IMR-90 (cell line): ENCODE results near the gene FAH. TPM values are rescaled to one million over a fixed set of nuclear protein-coding genes. Genes with fewer than 3 reads are reported as not detected.

Experiments used
- ATAC-seq: fragments of 200-7000 bp; cut with Tn5 transposase; 2 replicates; pipeline ENCODE4 v1.9.1; 2020; ENCODE audit warnings: low read depth, mild to moderate bottlenecking, moderate library complexity
- BruUV-seq: library from RNA; stranded (reverse); fragments of 400-500 nt; replicated peaks from 2 replicates; lab custom pipeline; 2021; lab: Mats Ljungman, UMichigan
- CTCF ChIA-PET: fragments of 300-600 bp; formaldehyde crosslinking; extraction: SDS; loops from one replicate; lab custom pipeline; 2021; ENCODE audit warnings: antibody characterized with exemption; lab: Yijun Ruan, JAX
- POLR2A ChIA-PET: fragments of 300-600 bp; sonication (Branson Sonifier 250); formaldehyde crosslinking; loops from one replicate; lab custom pipeline; 2022; ENCODE audit warnings: antibody characterized with exemption; ENCODE audit not compliant: unreplicated experiment; lab: Charles Lee
- DNase-seq: peaks from one replicate; pipeline ENCODE4 v3.0.0; 2013
- H2AFZ ChIP-seq: replicated peaks from 2 replicates; pipeline ENCODE3; 2013; ENCODE audit warnings: low read length, mild to moderate bottlenecking; ENCODE audit not compliant: poor library complexity
- H2AK5ac ChIP-seq: 2 replicates; pipeline ENCODE4 v1.6.1; 2013; ENCODE audit warnings: low read depth, low read length, inconsistent platforms
- H2AK9ac ChIP-seq: replicated peaks from 2 replicates; pipeline ENCODE3; 2013; ENCODE audit warnings: mild to moderate bottlenecking, low read depth, low read length, moderate library complexity; ENCODE audit not compliant: poor library complexity
- H2BK120ac ChIP-seq: 2 replicates; pipeline ENCODE4 v1.6.1; 2013; ENCODE audit warnings: low read depth, low read length, inconsistent platforms
- H2BK15ac ChIP-seq: 3 replicates; pipeline ENCODE4 v1.6.1; 2013; ENCODE audit warnings: low read depth, low read length, inconsistent platforms
- H2BK20ac ChIP-seq: 2 replicates; pipeline ENCODE4 v1.6.1; 2013; ENCODE audit warnings: low read depth, mild to moderate bottlenecking, inconsistent platforms, low read length, moderate library complexity
- H2BK5ac ChIP-seq: 2 replicates; pipeline ENCODE4 v1.6.1; 2013; ENCODE audit warnings: mild to moderate bottlenecking, low read depth, low read length, inconsistent platforms; ENCODE audit not compliant: poor library complexity, severe bottlenecking
- H3K14ac ChIP-seq: replicated peaks from 2 replicates; pipeline ENCODE4 v1.6.1; 2013; ENCODE audit warnings: low read depth, low read length, inconsistent platforms
- H3K18ac ChIP-seq: 2 replicates; pipeline ENCODE4 v1.6.1; 2013; ENCODE audit warnings: low read depth, low read length, control low read depth
- H3K23ac ChIP-seq: 2 replicates; pipeline ENCODE4 v1.6.1; 2013; ENCODE audit warnings: low read depth, low read length, inconsistent platforms
- H3K27ac ChIP-seq: 2 replicates; pipeline ENCODE4 v1.5.1; 2013; ENCODE audit warnings: mild to moderate bottlenecking, control low read depth, low read length; ENCODE audit not compliant: insufficient read depth
- H3K27me3 ChIP-seq: 2 replicates; pipeline ENCODE4 v1.6.1; 2013; ENCODE audit warnings: low read length; ENCODE audit not compliant: control insufficient read depth, insufficient read depth
- H3K36me3 ChIP-seq: 2 replicates; pipeline ENCODE4 v1.6.1; 2013; ENCODE audit warnings: low read length, mixed read lengths; ENCODE audit not compliant: control insufficient read depth, insufficient read depth
- H3K4ac ChIP-seq: 2 replicates; pipeline ENCODE4 v1.6.1; 2013; ENCODE audit warnings: low read depth, low read length, inconsistent platforms
- H3K4me1 ChIP-seq: 2 replicates; pipeline ENCODE4 v1.6.1; 2013; ENCODE audit warnings: low read length, mixed read lengths; ENCODE audit not compliant: control insufficient read depth, insufficient read depth
- H3K4me2 ChIP-seq: 2 replicates; pipeline ENCODE4 v1.6.1; 2013; ENCODE audit warnings: low read depth, mild to moderate bottlenecking, control low read depth, low read length, moderate library complexity
- H3K4me3 ChIP-seq: 2 replicates; pipeline ENCODE4 v1.5.1; 2013; ENCODE audit warnings: low read depth, mild to moderate bottlenecking, control low read depth, low read length, moderate library complexity; ENCODE audit not compliant: insufficient read depth
- H3K56ac ChIP-seq: 2 replicates; pipeline ENCODE4 v1.6.1; 2013; ENCODE audit warnings: low read length, inconsistent platforms; ENCODE audit not compliant: insufficient read depth; ENCODE audit errors: extremely low read depth
- H3K79me1 ChIP-seq, 2 experiments: 2 replicates each; pipeline ENCODE4 v1.6.1; 2013; ENCODE audit warnings: low read length in 2 of 2, inconsistent platforms in 1 of 2, low read depth in 1 of 2
- H3K9ac ChIP-seq: 2 replicates; pipeline ENCODE4 v1.6.1; 2013; ENCODE audit warnings: low read depth, low read length, control low read depth
- H3K9me1 ChIP-seq: 2 replicates; pipeline ENCODE4 v1.6.1; 2013; ENCODE audit warnings: low read length, inconsistent platforms; ENCODE audit not compliant: insufficient read depth
- H3K9me3 ChIP-seq: 2 replicates; pipeline ENCODE4 v1.6.1; 2013; ENCODE audit warnings: low read length; ENCODE audit not compliant: control insufficient read depth, insufficient read depth
- H4K20me1 ChIP-seq: 2 replicates; pipeline ENCODE4 v1.6.1; 2013; ENCODE audit warnings: low read length, inconsistent platforms; ENCODE audit not compliant: insufficient read depth
- H4K5ac ChIP-seq: 2 replicates; pipeline ENCODE4 v1.6.1; 2013; ENCODE audit warnings: mild to moderate bottlenecking, low read depth, low read length, control low read depth
- H4K8ac ChIP-seq, 2 experiments: 2 replicates each; pipeline ENCODE4 v1.6.1; 2013; ENCODE audit warnings: low read depth in 2 of 2, low read length in 2 of 2, control low read depth in 1 of 2, inconsistent platforms in 1 of 2
- H4K91ac ChIP-seq: 2 replicates; pipeline ENCODE4 v1.6.1; 2013; ENCODE audit warnings: low read depth, low read length, inconsistent platforms; ENCODE audit not compliant: insufficient read depth
- BHLHE40 ChIP-seq: fragments of 150-350 bp; IDR thresholded peaks from 2 replicates; pipeline ENCODE4 v1.6.1; 2016; ENCODE audit warnings: mild to moderate bottlenecking, low read depth, low read length
- CEBPB ChIP-seq: IDR thresholded peaks from 2 replicates; pipeline ENCODE4 v1.6.1; 2012; ENCODE audit warnings: low read depth, low read length, improper control_type of control experiment
- CHD1 ChIP-seq: IDR thresholded peaks from 2 replicates; pipeline ENCODE4 v1.6.1; 2012; ENCODE audit warnings: low read depth, low read length, improper control_type of control experiment
- FOS ChIP-seq: fragments of 150-350 bp; IDR thresholded peaks from 2 replicates; pipeline ENCODE4 v1.6.1; 2016; ENCODE audit warnings: low read depth, low read length
- MAFK ChIP-seq: IDR thresholded peaks from 2 replicates; pipeline ENCODE4 v1.6.1; 2012; ENCODE audit warnings: low read depth, low read length, improper control_type of control experiment
- MAZ ChIP-seq: IDR thresholded peaks from 2 replicates; pipeline ENCODE4 v1.6.1; 2012; ENCODE audit warnings: low read depth, mild to moderate bottlenecking, low read length, improper control_type of control experiment, moderate library complexity, borderline replicate concordance
- MXI1 ChIP-seq: IDR thresholded peaks from 2 replicates; pipeline ENCODE4 v1.6.1; 2012; ENCODE audit warnings: low read depth, mild to moderate bottlenecking, low read length, moderate library complexity, borderline replicate concordance
- NFE2L2 ChIP-seq: fragments of 150-350 bp; IDR thresholded peaks from 2 replicates; pipeline ENCODE4 v1.6.1; 2016; ENCODE audit warnings: low read depth, mild to moderate bottlenecking, low read length
- POLR2A ChIP-seq: IDR thresholded peaks from 2 replicates; pipeline ENCODE4 v1.6.1; 2012; ENCODE audit warnings: mild to moderate bottlenecking, low read depth, low read length
- RAD21 ChIP-seq: IDR thresholded peaks from 2 replicates; pipeline ENCODE4 v1.6.1; 2012; ENCODE audit warnings: low read length, improper control_type of control experiment
- RCOR1 ChIP-seq: IDR thresholded peaks from 2 replicates; pipeline ENCODE4 v1.6.1; 2012; ENCODE audit warnings: mild to moderate bottlenecking, low read length, improper control_type of control experiment; ENCODE audit not compliant: insufficient replicate concordance
- RFX5 ChIP-seq: IDR thresholded peaks from 2 replicates; pipeline ENCODE4 v1.8.0; 2012; ENCODE audit warnings: low read depth, mild to moderate bottlenecking, low read length, moderate library complexity
- SMC3 ChIP-seq: fragments of 150-350 bp; IDR thresholded peaks from 2 replicates; pipeline ENCODE4 v1.6.1; 2016; ENCODE audit warnings: low read depth, mild to moderate bottlenecking, antibody characterized with exemption, low read length, moderate library complexity
- WGBS, 2 experiments: methylation state at CpG; one replicate each; pipeline versions ENCODE4 v1.1.5 to v1.1.7; 2013; ENCODE audit warnings: missing lambda C conversion rate in 2 of 2; ENCODE audit not compliant: insufficient read length in 1 of 2; ENCODE audit errors: extremely low coverage in 2 of 2; 5-methylcytosine and 5-hydroxymethylcytosine counted together
- dilution Hi-C: fragments of 300-500 bp; cut with HindIII; formaldehyde crosslinking; loops from one replicate; pipeline ENCODE4 v1.14.3; 2018; ENCODE audit warnings: low sequenced_read_pairs; ENCODE audit not compliant: unreplicated experiment
- in situ Hi-C: fragments of 300-500 bp; cut with MboI; formaldehyde crosslinking; loops from 3 replicates; pipeline ENCODE4 v1.14.3; 2019; ENCODE audit warnings: low sequenced_read_pairs, inconsistent platforms, mixed read lengths
- intact Hi-C: fragments of 100-400 bp; cut with micrococcal nuclease; formaldehyde crosslinking; loops from 2 replicates; pipeline ENCODE4 v1.10.0; 2022
- polyA plus RNA-seq, 3 experiments: library from polyadenylated mRNA; depleted of rRNA; stranded (reverse); fragments of >200 nt; gene quantifications; 2 replicates each; pipeline ENCODE4 v1.2.3, GENCODE V29; 2012; ENCODE audit warnings: low replicate concordance in 1 of 3
- total RNA-seq: library from RNA; depleted of rRNA; stranded (reverse); fragments of >200 nt; gene quantifications from 2 replicates; pipeline ENCODE4 v1.2.3, GENCODE V29; 2012
- TF ChIP-seq, protein P1 (sequence below): conservative IDR thresholded peaks from 2 replicates; pipeline ENCODE4 v1.5.1; 2012; ENCODE audit warnings: mild to moderate bottlenecking, low read depth, low read length, improper control_type of control experiment
- TF ChIP-seq, protein P2 (sequence below): fragments of 150-350 bp; IDR thresholded peaks from 2 replicates; pipeline ENCODE4 v1.6.1; 2017; ENCODE audit warnings: mild to moderate bottlenecking, antibody characterized with exemption, low read length, low read depth
- TF ChIP-seq, protein P3 (sequence below): fragments of 150-350 bp; IDR thresholded peaks from 2 replicates; pipeline ENCODE4 v1.6.1; 2016; ENCODE audit warnings: low read depth, mild to moderate bottlenecking, low read length, moderate library complexity, borderline replicate concordance

Gene FAH
- total and polyA plus RNA-seq, 2 of the 4 experiments (the other 2 are of a cell fraction): 43.1 to 48.6 TPM

DNA sequence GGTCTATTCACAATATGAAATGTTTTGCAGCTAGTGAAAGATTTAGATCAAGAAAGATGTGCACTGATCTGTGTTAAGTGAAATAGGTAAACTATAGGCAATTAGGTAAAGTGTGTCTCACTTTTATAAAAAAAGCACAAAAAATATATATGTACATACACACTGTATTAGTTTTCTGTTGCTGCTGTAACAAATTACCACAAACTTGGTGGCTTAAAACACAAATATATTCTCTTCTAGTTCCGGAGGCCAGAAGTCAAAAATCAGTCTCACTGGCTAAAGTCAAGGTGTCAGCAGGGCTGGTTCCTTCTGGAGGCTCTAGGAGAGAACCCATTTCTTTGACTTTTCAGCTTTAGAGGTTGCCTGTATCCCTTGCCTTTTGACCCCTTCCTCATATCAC, 11.1 kb downstream of the FAH start:
- Histone ChIP-seq H3K9me3 (no peaks in the 10 kb centered on the region), H3K9ac (no peak overlapping the region), H2AK5ac (no peak overlapping the region), H3K9me1 (peaks cover 26% of the 10 kb centered on the region), H4K91ac (no peak overlapping the region), H2BK15ac (no peak overlapping the region), H3K14ac (no peak overlapping the region), H3K36me3 (peaks cover 11% of the 10 kb centered on the region; the same call in 1 of the 2 replicates), H3K4me3 (no peak overlapping the region), H3K4me1 (peaks cover 26% of the 10 kb centered on the region), H3K27ac (no peak overlapping the region), H3K18ac (no peak overlapping the region), H2AFZ (no peak overlapping the region), H2BK120ac (no peak overlapping the region), H4K5ac (no peak overlapping the region), H3K56ac (no peak overlapping the region), H2AK9ac (no peak overlapping the region), H2BK5ac (no peak overlapping the region), H3K23ac (no peak overlapping the region), H2BK20ac (no peak overlapping the region), H4K20me1 (no peaks in the 10 kb centered on the region), H3K79me1 (peaks cover 0 to 12% of the 10 kb centered on the region in 2 experiments; a peak in 1 of 4 replicates), H4K8ac (no peak overlapping the region), H3K27me3 (no peaks in the 10 kb centered on the region), H3K4me2 (no peak overlapping the region), H3K4ac (no peak overlapping the region)
- TF ChIP-seq CEBPB (no peak), RAD21 (no peak), MAFK (no peak), RCOR1 (no peak), MAZ (no peak), BHLHE40 (no peak), RFX5 (no peak), NFE2L2 (no peak), CHD1 (no peak), POLR2A (no peak), SMC3 (no peak), FOS (no peak), MXI1 (no peak)
- TF ChIP-seq, protein P1, sequence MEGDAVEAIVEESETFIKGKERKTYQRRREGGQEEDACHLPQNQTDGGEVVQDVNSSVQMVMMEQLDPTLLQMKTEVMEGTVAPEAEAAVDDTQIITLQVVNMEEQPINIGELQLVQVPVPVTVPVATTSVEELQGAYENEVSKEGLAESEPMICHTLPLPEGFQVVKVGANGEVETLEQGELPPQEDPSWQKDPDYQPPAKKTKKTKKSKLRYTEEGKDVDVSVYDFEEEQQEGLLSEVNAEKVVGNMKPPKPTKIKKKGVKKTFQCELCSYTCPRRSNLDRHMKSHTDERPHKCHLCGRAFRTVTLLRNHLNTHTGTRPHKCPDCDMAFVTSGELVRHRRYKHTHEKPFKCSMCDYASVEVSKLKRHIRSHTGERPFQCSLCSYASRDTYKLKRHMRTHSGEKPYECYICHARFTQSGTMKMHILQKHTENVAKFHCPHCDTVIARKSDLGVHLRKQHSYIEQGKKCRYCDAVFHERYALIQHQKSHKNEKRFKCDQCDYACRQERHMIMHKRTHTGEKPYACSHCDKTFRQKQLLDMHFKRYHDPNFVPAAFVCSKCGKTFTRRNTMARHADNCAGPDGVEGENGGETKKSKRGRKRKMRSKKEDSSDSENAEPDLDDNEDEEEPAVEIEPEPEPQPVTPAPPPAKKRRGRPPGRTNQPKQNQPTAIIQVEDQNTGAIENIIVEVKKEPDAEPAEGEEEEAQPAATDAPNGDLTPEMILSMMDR: no peak
- TF ChIP-seq, protein P2, sequence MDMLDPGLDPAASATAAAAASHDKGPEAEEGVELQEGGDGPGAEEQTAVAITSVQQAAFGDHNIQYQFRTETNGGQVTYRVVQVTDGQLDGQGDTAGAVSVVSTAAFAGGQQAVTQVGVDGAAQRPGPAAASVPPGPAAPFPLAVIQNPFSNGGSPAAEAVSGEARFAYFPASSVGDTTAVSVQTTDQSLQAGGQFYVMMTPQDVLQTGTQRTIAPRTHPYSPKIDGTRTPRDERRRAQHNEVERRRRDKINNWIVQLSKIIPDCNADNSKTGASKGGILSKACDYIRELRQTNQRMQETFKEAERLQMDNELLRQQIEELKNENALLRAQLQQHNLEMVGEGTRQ: no peak
- TF ChIP-seq, protein P3, sequence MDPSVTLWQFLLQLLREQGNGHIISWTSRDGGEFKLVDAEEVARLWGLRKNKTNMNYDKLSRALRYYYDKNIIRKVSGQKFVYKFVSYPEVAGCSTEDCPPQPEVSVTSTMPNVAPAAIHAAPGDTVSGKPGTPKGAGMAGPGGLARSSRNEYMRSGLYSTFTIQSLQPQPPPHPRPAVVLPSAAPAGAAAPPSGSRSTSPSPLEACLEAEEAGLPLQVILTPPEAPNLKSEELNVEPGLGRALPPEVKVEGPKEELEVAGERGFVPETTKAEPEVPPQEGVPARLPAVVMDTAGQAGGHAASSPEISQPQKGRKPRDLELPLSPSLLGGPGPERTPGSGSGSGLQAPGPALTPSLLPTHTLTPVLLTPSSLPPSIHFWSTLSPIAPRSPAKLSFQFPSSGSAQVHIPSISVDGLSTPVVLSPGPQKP: no peak
- WGBS, 2 experiments: 100% methylated on average over 1 of the region's 1 CpG; no CpG with 5 or more reads in 1 of the 2 experiments
- in situ Hi-C loops: no loop called here
- ATAC-seq: no peak
- dilution Hi-C loops: no loop called here
- DNase-seq: no peak
- ChIA-PET CTCF (no interaction called here), POLR2A (no interaction called here)
- intact Hi-C loops: no loop called here
- no TSS peak for BruUV-seq
